Fibroblast of lung (primary cell): ENCODE measurements around the gene ZNF391. TPM values are rescaled to one million over a fixed set of nuclear protein-coding genes. Genes with fewer than 3 reads are reported as not detected.

ENCODE experiments used
- DNase-seq, 2 donors: peaks; one replicate each; pipeline versions ENCODE4 v3.0.0 to v3.0.0-alpha.2; 2010; ENCODE audit warnings: low read depth in 2 of 2
- H2AFZ ChIP-seq: 2 replicates; pipeline ENCODE4 v1.5.1; 2012; ENCODE audit warnings: low read length, control low read depth, inconsistent platforms
- H3K27ac ChIP-seq: 2 replicates; pipeline ENCODE4 v1.5.1; 2011; ENCODE audit warnings: low read length, control low read depth; ENCODE audit not compliant: insufficient read depth
- H3K27me3 ChIP-seq: 2 replicates; pipeline ENCODE4 v1.5.1; 2011; ENCODE audit warnings: mild to moderate bottlenecking, low read length; ENCODE audit not compliant: control insufficient read depth, insufficient read depth
- H3K36me3 ChIP-seq: 2 replicates; pipeline ENCODE4 v1.5.1; 2011; ENCODE audit warnings: low read length; ENCODE audit not compliant: control insufficient read depth, insufficient read depth
- H3K4me1 ChIP-seq: 2 replicates; pipeline ENCODE4 v1.5.1; 2011; ENCODE audit warnings: low read length; ENCODE audit not compliant: control insufficient read depth, insufficient read depth; ENCODE audit errors: extremely low read depth
- H3K4me2 ChIP-seq: 2 replicates; pipeline ENCODE4 v1.5.1; 2011; ENCODE audit warnings: low read length, control low read depth; ENCODE audit not compliant: insufficient read depth; ENCODE audit errors: extremely low read depth
- H3K4me3 ChIP-seq, 4 experiments: fragments of 200-600 bp in 1 of 4; sonication (generic) in 1 of 4; replicated peaks in 1 of 4; 2 replicates each; pipeline ENCODE4 v1.5.1; 2011 to 2016; ENCODE audit warnings: low read length in 4 of 4, low read depth in 3 of 4, mild to moderate bottlenecking in 3 of 4, control low read depth in 2 of 4, inconsistent platforms in 1 of 4, mixed read lengths in 1 of 4; ENCODE audit not compliant: insufficient read depth in 1 of 4; ENCODE audit errors: control extremely low read depth in 1 of 4
- H3K79me2 ChIP-seq: 2 replicates; pipeline ENCODE4 v1.5.1; 2012; ENCODE audit warnings: mild to moderate bottlenecking, low read length, inconsistent platforms; ENCODE audit not compliant: control insufficient read depth, insufficient read depth
- H3K9ac ChIP-seq: 2 replicates; pipeline ENCODE4 v1.5.1; 2011; ENCODE audit warnings: mild to moderate bottlenecking, low read length, control low read depth; ENCODE audit not compliant: insufficient read depth
- H3K9me3 ChIP-seq: 2 replicates; pipeline ENCODE4 v1.5.1; 2012; ENCODE audit warnings: low read depth, low read length; ENCODE audit not compliant: control insufficient read depth, insufficient read depth
- H4K20me1 ChIP-seq: 2 replicates; pipeline ENCODE4 v1.5.1; 2011; ENCODE audit warnings: low read length; ENCODE audit not compliant: control insufficient read depth, insufficient read depth; ENCODE audit errors: extremely low read depth
- EZH2 ChIP-seq: IDR thresholded peaks from 2 replicates; pipeline ENCODE4 v1.5.1; 2012; ENCODE audit warnings: low read length, control low read depth, mild to moderate bottlenecking; ENCODE audit errors: missing control alignments
- polyA plus RNA-seq, 2 donors: library from polyadenylated mRNA; depleted of rRNA in 1 of 2; stranded (reverse) in 1 of 2; unstranded in 1 of 2; fragments of >200 nt; gene quantifications; 2 replicates each; pipeline ENCODE4 v1.2.1, GENCODE V29; 2011 to 2012; ENCODE audit warnings: missing spikeins in 1 of 2
- total RNA-seq: library from RNA; depleted of rRNA; stranded (reverse); fragments of >200 nt; gene quantifications from 2 replicates; pipeline ENCODE4 v1.2.1, GENCODE V29; 2014
- TF ChIP-seq, protein P1 (sequence below), 2 donors: IDR thresholded peaks in 1 of 2; conservative IDR thresholded peaks in 1 of 2; 1 replicate in 1 of 2; 2 replicates in 1 of 2; pipeline ENCODE4 v1.5.1; 2011 to 2012; ENCODE audit warnings: low read length in 2 of 2, control low read depth in 1 of 2, inconsistent platforms in 1 of 2, low read depth in 1 of 2, mild to moderate bottlenecking in 1 of 2

Gene ZNF391
- total and polyA plus RNA-seq, 2 donors (not counting 1 experiment from before 2014, with no cell fraction given), result 0.92 to 2.8 TPM

DNA sequence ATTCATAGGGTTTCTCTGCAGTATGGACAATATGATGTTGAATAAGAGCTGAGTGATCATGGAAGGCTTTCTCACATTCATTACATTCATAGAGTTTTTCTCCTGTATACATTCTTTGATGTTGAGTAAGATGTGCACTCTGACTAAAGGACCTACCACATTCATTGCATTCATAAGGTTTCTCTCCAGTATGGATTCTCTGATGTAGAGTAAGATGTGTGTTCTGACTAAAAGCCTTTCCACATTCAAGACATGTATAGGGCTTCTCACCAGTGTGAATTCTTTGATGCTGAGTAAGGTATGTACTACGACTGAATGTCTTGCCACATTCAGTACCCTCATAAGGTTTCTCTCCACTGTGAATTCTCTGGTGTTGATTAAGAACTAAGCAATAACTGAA lies 29.3 kb upstream of the ZNF391 start:
- Histone ChIP-seq H3K9me3 (no peaks in the 10 kb centered on the region), H3K79me2 (no peaks in the 10 kb centered on the region), H3K27ac (no peak overlapping the region), H2AFZ (no peak overlapping the region), H3K4me1 (no peaks in the 10 kb centered on the region), H3K4me3 (no peak overlapping the region), H3K36me3 (no peaks in the 10 kb centered on the region), H3K9ac (no peak overlapping the region), H4K20me1 (no peaks in the 10 kb centered on the region), H3K27me3 (no peaks in the 10 kb centered on the region), H3K4me2 (no peak overlapping the region)
- no peak for DNase-seq
- TF ChIP-seq EZH2, result no peak
- TF ChIP-seq, protein P1, sequence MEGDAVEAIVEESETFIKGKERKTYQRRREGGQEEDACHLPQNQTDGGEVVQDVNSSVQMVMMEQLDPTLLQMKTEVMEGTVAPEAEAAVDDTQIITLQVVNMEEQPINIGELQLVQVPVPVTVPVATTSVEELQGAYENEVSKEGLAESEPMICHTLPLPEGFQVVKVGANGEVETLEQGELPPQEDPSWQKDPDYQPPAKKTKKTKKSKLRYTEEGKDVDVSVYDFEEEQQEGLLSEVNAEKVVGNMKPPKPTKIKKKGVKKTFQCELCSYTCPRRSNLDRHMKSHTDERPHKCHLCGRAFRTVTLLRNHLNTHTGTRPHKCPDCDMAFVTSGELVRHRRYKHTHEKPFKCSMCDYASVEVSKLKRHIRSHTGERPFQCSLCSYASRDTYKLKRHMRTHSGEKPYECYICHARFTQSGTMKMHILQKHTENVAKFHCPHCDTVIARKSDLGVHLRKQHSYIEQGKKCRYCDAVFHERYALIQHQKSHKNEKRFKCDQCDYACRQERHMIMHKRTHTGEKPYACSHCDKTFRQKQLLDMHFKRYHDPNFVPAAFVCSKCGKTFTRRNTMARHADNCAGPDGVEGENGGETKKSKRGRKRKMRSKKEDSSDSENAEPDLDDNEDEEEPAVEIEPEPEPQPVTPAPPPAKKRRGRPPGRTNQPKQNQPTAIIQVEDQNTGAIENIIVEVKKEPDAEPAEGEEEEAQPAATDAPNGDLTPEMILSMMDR (conservative IDR thresholded peaks at IDR 0.05 in 1 of 2, IDR thresholded peaks at IDR 0.05 in 1 of 2; ENCODE audit: low read depth in 1 of 2, low read length in 2 of 2), result no peak

DNA sequence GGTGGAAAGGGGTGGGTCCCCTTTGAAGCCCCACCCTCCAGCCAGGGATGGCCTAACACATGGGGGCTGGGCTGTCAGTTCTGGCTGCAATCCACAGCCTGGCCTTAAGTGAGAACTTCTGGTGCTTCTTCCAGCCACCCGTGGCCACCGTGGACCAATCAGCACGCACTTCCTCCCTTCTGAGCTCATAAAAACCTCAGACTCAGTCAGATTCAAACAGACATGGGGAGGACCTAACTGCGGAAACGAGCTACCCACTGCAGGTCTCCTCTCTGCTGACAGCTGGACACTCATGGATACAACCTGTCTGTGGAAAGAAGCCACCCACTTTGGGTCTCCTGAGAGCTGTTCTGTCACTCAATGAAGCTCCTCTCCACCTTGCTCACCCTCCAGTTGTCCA lies 20.4 kb upstream of the ZNF391 start:
- no peaks in the 10 kb centered on the region for H3K9me3 ChIP-seq
- H4K20me1 ChIP-seq, result no peaks in the 10 kb centered on the region
- H3K79me2 ChIP-seq, result no peaks in the 10 kb centered on the region
- H3K27ac ChIP-seq, result no peak overlapping the region
- no peaks in the 10 kb centered on the region for H3K27me3 ChIP-seq
- H3K4me1 ChIP-seq, result no peaks in the 10 kb centered on the region
- no peak overlapping the region for H3K4me2 ChIP-seq
- H3K4me3 ChIP-seq, result no peak overlapping the region
- H3K9ac ChIP-seq, result no peak overlapping the region
- no peak for DNase-seq
- TF ChIP-seq, protein P1 (conservative IDR thresholded peaks at IDR 0.05 in 1 of 2, IDR thresholded peaks at IDR 0.05 in 1 of 2; ENCODE audit: low read depth in 1 of 2, low read length in 2 of 2), result no peak
- no peak for TF ChIP-seq EZH2
- H3K36me3 ChIP-seq, result no peaks in the 10 kb centered on the region
- H2AFZ ChIP-seq, result no peak overlapping the region

DNA sequence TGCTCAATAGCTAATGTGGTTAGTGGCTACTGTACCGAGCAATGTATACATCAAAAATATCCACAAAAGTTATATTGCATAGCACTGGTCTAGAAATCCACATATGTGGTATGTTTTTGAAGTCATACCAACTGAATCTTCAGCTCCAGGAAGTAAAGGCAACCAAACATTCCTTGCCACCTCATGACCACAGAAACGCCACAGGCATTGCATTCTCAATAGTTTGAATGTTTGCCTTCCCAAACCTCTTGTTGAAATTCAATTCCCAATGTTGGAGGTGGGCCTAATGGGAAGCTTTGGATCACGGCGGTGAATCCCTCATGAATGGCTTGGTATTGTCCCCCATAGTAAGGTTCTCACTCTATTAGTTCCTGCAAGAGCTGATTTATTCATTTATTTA lies 18.2 kb upstream of the ZNF391 start:
- H3K4me2 ChIP-seq, result no peak overlapping the region
- peak in 1 of 2 donors; percentile 9 for DNase-seq
- H3K27ac ChIP-seq, result no peak overlapping the region
- H3K27me3 ChIP-seq, result no peaks in the 10 kb centered on the region
- H3K4me1 ChIP-seq, result no peaks in the 10 kb centered on the region
- H3K4me3 ChIP-seq, result no peak overlapping the region
- H3K9me3 ChIP-seq, result no peaks in the 10 kb centered on the region
- no peak for TF ChIP-seq EZH2
- TF ChIP-seq, protein P1 (conservative IDR thresholded peaks at IDR 0.05 in 1 of 2, IDR thresholded peaks at IDR 0.05 in 1 of 2; ENCODE audit: low read depth in 1 of 2, low read length in 2 of 2), result no peak
- H3K79me2 ChIP-seq, result no peaks in the 10 kb centered on the region
- H3K36me3 ChIP-seq, result no peaks in the 10 kb centered on the region
- no peak overlapping the region for H2AFZ ChIP-seq
- no peaks in the 10 kb centered on the region for H4K20me1 ChIP-seq
- no peak overlapping the region for H3K9ac ChIP-seq
